Ammon's horn (tissue), 1 donor: Measurements from ENCODE around the gene ZFAND3.

ENCODE experiments used
- DNase-seq: peaks from one replicate; pipeline ENCODE4 v3.0.0-alpha.2; 2016; ENCODE audit warnings: low spot score

ZFAND3 gene, protein sequence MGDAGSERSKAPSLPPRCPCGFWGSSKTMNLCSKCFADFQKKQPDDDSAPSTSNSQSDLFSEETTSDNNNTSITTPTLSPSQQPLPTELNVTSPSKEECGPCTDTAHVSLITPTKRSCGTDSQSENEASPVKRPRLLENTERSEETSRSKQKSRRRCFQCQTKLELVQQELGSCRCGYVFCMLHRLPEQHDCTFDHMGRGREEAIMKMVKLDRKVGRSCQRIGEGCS

DNA sequence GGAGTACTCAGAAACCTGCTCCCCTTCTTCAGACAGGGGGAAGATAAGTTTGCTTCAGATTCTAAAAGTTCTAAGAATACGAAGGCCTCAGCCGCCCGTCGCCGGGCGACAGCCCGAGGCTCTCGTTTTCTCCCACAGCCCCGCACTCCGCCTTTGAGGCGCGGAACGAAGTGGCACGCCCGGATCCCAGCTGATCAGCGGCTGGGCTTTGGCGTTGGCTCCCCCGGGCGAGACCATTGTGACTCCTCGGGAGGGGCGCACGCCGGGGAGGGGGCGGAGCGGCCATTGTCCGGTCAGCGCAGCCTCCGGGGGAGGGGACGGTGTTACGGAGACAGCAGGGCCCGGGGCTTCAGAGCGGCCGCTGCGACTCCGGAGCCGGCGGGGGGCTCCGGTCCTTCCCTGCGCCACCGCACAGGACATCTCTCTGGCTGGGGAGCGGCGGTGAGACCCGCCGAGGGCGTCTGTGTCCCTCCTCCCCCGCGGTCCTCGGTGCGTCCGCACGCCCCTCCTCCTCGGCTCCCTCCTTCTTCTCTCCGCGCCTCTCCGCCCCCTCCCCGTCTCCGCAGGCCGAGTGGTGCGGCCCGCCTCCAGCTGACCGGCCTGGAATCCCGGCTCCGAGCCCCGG, at the start of gene ZFAND3:
TSS of gene ZFAND3 (plus strand) at position 551 of the 625 bp plus-strand sequence. CDS start 219 bp downstream, outside the sequence.
- DNase-seq, result peak; percentile 96

DNA sequence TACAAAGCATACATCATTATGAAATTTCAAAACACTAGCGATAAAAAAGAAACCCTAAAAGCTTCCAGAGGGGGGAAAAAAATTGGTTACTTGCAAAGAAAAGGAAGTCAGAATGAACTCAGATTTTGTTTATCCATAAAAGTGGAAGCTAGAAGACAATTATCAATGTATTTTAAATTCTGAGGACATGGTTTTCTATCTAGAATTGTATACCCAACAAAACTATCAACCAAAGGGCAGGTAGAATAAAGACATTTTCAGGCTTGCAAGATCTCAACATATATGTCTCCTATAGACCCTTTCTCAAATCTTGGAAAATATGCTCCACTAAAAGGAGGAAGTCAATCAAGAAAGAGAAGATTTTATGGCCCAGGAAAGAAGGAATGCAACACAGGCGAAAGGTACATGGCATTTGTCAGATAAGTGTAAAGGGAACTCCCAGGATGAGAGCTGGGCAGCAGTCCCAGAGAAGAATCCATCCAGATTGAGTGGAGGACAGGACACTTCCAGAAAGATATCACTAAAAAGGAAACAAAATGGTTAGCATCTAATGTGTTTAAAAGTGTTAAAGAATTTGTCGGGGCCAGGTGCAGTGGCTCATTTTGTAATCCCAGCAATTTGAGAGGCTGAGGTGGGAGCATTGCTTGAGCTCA, 45.4 kb upstream of the ZFAND3 start:
- DNase-seq, result no peak

DNA sequence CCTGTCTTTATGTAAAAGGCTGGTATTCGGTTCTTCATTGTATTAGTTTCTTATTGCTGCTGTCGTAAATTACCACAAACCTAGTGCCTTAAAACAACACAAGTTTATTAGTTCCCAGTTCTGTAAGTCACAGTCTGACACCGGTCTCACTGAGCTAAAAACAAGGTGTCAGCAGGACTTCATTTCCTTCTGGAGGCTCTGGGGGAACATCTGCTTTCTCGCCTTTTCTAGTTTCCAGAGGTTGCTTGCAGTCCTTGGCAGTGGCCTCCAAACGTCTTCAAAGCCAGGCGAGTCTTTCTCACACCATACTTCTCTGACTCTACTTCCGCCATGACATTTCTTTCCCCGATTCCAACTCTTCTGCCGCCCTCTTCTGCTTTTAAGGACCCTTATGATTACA, 43.0 kb upstream of the ZFAND3 start:
- DNase-seq, result no peak

DNA sequence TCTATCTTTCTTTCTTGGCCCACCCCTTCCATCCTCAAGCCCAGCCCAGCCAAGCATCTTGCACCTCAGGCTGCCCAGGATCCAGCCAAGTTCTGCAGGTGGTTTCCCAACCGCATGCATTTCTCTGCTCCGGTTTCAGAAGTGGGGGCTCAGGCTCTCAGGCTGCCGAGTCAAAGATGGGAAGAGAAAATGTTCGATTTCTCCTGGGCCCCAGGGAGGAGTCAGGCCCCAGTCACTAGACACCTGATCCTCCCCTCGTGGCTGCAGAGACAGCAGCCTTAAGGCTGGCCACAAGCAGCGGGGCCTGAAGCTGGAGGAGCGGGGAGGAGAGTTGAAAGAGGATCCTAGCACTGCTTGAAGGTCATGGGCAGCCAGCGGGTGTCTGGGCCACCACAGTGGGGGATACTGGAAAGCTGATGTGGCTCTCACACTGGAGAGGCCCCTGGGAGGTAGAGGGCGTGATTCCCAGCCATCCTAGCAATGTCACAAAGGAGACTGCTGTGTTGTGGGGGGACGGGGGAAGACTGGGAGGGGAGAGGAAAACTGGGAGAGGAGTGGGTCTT, 42.2 kb upstream of the ZFAND3 start:
- DNase-seq, result no peak

DNA sequence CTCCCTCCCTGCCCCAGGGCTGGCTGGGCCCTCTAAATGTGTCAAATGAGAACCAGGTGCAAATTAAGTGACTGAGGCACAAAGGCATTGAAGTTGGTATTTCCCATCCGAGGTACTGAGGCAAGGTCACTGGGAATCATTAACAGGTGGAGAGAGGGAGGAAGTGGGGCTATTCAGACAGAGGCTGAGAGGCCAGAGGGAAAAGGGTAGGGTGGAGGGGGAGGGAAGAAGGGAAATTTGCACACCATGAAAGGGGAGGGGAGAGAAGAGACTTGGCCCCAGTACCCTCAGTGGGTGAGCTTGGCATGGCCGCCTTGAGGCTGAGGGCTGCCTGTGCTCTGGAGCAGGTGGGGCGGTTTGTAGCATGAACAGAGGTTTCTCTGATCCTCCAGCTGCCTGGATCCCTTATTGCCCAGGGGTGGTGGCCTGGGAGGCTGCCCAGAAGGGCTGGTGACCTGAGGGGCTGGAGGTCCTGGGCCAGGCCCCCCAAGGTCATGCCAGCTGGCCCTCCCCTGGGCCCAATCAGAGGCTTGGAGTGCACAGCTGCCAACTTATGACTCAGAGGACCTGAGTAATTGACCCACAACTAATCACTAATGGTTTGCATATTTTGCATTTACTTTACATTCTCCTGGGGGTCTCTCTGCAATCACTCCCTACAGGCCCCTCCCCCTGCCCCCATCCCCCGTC, 40.3 kb upstream of the ZFAND3 start:
- DNase-seq, result no peak

DNA sequence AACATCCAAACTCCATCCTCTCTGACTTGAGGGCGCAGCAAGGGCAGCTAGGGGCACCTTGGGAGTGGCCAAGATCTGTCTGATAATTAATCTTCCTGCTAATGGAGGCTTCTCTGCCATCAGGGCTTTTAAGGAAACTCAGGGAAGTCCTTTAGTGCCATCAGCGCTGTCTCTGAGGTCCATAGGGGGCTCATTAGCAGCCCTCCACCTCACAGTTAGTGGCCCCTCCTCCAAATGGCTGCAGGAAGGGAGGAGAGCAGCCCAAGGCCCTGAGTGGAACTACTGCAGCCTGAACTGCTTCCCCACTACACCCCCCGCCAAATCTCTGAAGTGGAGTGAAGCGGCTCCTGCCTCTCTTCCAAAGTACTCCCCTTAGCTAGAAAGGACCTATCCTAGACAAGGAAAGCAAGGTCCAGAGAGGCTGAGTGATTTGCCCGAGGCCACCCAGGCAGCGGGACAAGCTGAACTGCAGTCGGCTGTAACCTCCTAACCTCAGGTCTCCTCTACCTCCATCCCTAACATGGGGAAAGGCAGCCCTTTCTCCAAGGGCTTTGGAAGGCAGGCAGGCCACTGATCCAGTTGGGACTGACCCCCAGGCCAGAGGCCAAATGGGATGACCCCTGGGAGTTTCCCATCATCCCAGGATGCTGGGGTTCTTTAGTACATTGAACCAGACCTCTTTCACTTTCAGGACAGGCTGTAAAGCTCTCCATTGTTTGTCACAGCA, 39.5 kb upstream of the ZFAND3 start:
- no peak for DNase-seq

DNA sequence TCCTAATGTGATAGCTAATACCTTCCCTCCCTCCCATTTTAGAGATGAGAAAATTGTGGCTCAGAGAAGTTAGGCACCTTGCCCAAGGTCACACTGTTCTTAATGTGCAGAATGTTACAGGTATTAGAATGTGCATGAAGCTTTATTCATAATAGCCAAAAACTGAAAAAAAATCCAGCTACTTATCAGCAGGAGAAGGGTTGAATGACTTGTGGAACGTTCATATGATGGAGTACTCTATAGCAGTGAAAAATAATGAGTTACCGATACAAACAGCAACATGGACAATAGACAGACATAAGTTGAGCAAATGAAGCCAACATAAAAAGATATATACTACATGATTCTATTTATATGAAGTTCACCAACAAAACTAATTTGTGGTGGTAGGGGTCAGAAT, 37.7 kb upstream of the ZFAND3 start:
- no peak for DNase-seq

DNA sequence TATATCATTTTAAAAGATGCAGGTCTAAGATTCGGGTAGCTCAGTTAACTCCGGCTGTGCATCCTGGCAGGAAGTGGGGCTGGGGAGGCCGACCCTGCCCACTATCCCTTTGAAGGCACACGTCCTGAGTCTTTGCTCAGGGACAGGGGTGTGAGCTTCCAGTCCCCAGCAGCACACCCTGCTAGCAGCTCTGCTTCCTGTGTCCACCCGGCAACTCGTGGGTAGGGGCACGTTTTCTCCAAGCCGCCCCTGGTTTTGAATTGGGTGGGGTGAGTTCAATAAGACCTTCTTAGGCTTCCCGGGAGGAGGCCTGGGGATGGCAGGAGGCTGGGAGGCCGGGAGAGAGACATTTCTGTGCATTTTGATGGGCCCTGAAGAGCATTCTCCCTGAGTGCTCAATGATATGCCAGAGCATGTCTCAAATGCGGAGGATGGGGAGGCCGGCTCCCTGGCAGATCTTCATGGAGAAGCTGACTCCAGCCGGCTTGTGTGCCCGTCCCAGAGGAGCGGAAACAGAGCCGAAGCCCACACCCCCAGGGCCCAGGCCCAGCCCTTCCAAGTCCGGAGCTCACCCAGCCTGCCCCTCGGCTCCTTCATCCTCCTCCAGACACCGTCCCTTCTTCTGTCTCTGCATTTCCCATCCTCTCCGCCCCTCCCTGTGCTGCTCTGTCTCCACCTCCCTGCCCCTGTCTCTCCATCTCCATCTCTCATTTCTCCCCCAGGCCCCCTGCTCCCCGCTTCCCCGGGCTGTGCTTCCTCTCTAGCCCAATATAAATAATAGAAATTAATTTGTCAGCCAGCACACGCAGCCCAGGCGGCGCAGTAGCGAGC, 36.3 kb upstream of the ZFAND3 start:
- peak; percentile 42 for DNase-seq

DNA sequence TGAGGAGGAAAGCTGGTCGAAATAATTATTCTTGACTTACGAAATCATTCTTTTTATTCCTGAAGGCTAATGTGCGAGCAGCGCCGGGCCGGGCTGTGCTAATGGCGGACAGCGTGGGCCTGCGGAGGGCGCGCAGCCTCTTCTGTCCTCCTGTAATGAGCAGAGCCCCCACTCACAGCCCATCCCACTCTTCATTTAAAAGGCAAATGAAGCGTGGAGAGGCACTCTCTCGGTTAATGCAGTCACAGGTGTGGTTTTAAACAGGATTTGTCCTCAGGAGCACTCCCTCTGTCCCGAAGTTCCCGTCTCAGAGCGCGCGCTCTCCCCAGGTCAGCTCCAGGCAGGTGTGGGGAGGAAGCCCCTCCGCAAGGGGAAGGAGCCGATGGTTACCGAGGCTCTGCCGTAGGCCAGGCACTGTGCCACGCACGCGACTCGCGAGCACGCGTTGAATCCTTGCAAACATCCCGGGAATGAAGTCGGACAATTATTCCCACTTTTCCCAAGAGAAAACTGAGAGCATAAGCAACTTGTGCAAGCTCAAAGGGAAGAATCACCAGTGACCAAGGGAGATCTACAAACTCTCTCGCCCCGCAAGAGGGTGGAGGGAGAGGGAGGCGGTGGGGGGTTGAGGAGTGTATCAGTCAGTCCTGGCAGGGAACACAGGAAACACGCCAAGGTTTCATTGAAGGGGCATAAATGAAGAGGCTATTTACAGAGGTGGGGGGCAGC, 35.5 kb upstream of the ZFAND3 start:
- peak; percentile 49 for DNase-seq

DNA sequence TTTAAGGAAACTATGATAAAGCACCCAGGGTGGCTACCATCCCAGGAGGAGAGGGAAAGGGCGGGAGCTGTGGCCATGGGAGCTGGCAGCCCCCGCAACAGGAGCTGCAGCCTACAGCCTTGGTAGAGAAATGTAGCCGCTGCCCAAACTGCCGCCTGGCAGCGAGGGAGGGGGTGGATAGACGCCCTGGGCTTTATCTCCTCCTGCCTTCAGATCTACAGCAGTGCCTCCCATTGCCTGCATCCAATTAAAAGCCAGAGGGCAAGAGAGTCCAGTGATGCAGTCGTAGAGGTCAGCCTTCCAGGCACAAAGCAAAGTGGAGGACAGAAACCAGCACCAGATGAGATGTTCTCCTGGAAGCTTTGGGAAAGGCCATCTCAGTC, 35.0 kb upstream of the ZFAND3 start:
- no peak for DNase-seq

DNA sequence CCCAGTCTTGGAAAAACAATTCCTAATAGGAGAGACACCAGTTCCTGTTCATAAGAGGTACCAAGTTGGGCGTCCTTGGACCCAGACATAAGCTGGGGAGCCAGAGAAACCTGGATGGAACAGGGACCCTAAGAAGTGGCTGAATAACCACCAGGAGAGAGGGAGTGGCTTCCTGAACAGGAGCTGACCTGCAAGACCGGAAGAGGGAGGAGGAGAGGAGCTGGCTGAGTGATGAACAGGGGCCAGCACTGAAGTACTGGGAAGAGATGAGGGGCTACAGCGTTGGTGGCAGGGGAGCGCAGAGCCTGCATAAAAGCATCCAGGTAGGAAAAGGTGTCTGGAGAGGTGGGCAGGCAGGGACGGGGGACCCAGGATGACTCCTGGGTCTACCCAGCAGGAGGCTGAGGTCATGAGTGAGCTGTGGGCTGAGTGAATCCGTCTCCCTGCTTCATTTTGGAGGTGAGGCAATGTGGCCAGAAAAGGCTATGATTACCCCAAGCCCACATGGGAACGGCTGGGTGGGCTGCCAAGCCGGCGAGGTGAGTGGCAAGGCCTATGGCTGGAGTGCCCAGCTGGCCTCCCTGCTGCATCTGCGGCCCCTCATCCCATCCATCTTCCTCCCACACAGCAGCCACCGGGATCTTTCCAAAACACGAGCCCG, 34.4 kb upstream of the ZFAND3 start:
- no peak for DNase-seq

DNA sequence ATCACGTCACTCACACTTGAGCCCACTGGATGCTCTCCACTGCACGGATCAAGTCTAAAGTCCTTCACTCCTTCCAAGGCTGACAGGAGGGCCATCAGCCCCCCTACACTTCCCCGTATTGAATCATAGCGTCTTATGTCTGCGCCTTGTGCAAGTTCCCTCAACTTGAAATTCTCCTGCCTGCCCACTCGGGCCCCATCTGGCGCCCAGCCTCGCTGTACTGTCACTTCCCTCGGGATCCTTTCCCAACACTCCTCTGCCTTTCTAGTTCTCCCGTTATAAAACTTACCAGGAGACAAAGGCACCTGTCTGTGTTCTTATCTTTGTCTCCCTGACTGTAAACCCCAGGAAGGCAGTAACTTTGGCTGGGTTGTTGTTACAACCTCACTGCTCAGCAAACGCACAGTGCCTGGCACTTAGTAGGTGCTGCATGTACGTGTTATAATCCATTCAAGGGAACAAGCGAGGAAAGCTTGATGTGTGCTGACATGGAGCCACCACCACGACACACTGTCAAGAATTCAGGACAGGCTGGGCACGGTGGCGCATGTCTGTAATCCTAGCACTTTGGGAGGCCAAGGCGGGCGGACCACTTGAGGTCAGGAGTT, 33.8 kb upstream of the ZFAND3 start:
- DNase-seq, result peak; percentile 28

DNA sequence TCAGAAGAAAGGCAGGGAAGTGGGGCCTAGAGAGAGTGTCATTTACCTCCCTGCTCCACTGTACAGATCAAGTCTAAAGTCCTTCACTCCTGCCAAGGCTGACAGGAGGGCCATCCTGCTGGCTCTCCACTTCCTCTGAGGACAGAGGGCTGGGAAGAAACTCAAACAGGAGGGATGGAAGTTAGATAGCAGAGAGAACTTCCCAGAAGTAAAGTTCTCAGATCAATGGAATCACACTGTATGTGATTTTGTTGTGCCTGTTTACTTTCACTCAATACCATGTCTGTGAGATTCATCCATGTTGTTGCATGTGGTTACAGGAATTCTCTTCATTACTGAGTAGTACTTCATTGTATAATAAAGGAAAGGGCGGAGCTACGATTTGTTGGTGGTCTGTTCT, 32.3 kb upstream of the ZFAND3 start:
- no peak for DNase-seq

DNA sequence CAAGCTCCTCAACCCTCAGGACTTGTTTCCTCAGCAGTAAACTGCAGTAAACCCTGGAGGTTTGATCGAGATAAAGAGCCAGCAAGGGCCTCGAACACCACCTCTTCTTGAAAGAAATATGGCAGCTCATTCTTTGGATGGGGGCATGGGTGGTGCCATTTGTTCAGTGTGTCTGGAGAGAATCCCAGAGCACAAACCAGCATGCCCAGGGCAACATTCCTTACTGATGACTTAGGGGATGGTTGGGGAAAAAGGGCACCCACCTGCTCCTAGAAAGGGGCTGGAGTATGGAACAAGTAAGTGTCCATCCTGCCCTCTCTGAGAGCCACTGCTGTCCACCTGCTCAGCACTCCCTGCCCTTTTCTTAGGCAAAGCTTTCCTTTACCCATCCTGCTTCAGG, 31.3 kb upstream of the ZFAND3 start:
- no peak for DNase-seq

DNA sequence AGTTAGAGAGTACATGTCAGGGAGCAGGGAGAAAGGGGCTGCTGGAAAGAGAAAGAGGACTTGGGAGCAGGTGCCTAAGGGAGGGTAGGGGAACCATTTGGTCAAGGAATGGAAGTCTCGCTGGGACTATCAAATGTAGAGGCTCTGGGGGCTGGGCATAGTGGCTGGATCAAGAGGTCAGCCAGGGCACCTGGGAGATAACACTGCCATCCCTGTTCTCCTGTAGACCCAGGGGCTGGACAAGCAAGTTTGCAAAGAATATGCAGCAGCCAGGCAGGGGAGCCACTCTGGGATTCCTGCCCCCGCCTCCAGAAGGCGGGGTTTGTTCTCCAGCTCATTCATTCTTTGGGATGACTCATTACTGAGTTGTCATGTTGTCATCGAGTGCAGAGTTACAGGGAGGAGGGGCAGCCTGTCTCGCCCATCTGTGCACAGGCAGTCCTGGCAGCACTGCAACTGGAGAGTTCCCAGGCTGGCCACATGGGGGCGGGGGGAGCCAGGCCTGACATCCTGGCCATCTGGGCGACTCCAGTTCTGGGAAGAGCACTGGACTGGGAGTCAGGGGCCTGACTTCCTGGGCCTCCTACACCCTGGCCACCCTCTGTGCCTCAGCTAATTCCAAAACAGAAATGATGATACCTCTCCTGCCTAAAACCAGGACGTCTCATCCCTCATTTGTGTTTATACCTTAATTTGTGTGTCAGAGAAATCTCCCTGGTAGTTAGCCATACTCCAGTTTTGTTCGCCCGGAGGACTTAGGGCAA, 28.2 kb upstream of the ZFAND3 start:
- peak; percentile 97 for DNase-seq

DNA sequence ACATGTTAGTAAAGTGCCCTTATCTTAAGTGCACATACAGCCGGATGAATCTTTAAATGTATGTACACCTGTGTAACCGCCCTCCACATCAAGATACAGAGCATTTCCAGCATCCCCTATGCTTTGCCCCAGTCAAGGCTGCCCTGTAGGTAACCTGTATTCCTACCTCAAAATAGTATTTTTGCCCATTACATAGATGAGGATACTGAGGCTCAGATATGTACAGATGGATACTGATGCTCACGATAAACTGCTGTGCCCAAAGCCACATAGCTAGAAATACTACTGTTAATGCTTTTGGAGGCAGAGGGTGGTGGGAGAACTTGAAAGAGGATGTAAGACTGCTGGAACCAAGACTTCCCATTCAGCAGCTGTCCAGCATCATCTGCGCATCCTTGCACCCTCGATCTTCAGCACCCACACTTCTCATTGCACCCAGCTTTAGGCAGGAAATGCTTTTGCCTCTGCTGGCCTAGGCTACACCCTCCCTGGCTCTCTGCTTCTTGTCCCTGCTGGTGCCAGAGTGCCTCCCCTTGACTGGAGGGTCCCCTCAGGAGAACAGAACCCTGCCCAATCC, 27.0 kb upstream of the ZFAND3 start:
- no peak for DNase-seq

DNA sequence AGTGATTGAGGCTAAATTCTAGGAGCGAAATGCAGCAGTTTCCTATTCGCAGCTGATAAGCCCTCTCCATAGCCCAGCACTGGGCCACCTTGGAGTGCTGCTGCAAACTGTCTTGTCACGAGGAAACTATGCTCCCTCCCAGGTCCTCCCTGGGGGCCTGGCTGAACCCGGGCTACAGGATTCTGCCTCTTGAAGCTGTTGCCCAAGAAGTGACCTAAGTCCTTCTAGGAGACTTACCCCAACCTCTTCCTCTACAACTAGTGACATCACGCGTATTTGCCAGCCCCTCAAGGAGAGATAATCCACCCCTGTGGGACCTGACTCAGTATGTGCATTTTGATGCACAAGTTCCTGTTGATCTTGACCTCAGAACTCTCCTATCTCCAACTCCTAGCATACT, 26.5 kb upstream of the ZFAND3 start:
- no peak for DNase-seq

DNA sequence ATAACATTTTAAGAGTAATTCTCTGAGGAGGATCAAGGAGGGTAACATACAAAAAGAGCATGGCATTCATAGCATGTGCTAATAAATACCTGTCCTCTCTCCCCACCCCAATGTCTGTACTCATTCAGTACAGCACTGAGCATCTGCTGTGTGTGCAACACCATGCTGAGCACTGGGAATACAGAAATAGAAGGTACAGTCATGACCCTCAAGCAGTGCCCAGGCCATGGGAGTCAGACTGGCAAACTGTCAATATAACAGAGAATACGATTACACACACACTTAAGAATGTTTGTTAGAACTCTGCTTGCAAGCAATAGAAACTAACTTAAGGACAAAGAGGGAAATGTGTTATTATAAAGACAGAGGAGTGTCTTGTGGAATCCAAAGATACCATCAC, 24.7 kb upstream of the ZFAND3 start:
- DNase-seq, result no peak
